ENCODE data around the gene GFI1B.

DNA sequence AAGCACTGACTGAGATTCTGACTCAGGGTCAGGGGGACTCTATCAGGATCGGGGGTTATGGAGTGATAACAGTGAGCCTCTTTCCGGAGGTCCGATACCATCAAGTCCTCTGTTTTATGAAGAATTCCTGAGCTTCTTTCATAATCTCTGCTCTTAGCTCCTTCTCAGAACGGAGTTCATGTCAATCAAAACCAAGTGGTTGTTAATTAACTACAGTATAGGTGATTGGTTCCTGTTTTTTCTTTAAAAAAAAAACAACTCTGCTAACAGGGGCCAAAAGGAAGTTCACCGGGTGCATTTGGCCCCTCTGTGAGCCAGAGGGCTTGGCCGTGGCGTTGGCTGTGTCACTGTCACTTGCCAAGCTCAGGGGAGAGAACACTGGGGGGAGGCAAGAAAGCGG is 4.0 kb downstream of the GFI1B start:
- TF ChIP-seq, protein P1, sequence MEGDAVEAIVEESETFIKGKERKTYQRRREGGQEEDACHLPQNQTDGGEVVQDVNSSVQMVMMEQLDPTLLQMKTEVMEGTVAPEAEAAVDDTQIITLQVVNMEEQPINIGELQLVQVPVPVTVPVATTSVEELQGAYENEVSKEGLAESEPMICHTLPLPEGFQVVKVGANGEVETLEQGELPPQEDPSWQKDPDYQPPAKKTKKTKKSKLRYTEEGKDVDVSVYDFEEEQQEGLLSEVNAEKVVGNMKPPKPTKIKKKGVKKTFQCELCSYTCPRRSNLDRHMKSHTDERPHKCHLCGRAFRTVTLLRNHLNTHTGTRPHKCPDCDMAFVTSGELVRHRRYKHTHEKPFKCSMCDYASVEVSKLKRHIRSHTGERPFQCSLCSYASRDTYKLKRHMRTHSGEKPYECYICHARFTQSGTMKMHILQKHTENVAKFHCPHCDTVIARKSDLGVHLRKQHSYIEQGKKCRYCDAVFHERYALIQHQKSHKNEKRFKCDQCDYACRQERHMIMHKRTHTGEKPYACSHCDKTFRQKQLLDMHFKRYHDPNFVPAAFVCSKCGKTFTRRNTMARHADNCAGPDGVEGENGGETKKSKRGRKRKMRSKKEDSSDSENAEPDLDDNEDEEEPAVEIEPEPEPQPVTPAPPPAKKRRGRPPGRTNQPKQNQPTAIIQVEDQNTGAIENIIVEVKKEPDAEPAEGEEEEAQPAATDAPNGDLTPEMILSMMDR (conservative IDR thresholded peaks at IDR 0.05; ENCODE audit: low read length): no peak
- TF ChIP-seq EZH2phosphoT487 (IDR thresholded peaks at IDR 0.05; ENCODE audit: borderline replicate concordance): no peak

All from Loucy (cell line).